Activated naive CD4-positive, alpha-beta T cell treated with anti-CD3 and anti-CD28 coated beads, Interleukin-2, amount 50 U/mL, for 16 hours (primary cell): ENCODE measurements around the gene EHD4.

Source experiments
- DNase-seq: peaks from one replicate; pipeline ENCODE4 v3.0.0-alpha.2; 2020

EHD4 gene

GRCh38 chr15:41955100-41955499, 17.3 kb downstream of the EHD4 start:
- DNase-seq = no peak

- no peak for DNase-seq
Observed at GRCh38 chr15:41954036-41954435, 18.3 kb downstream of the EHD4 start.

- DNase-seq = no peak
Observed at GRCh38 chr15:41952013-41952563, 20.3 kb downstream of the EHD4 start.

- DNase-seq = no peak
Observed at GRCh38 chr15:41951571-41951970, 20.8 kb downstream of the EHD4 start.

GRCh38 chr15:41950489-41950888, 21.9 kb downstream of the EHD4 start:
- no peak for DNase-seq

GRCh38 chr15:41950127-41950483, 22.3 kb downstream of the EHD4 start:
- DNase-seq = no peak

GRCh38 chr15:41949401-41950126, 22.8 kb downstream of the EHD4 start:
- no peak for DNase-seq

GRCh38 chr15:41948490-41948889, 23.9 kb downstream of the EHD4 start:
- no peak for DNase-seq

GRCh38 chr15:41946970-41947369, 25.4 kb downstream of the EHD4 start:
- no peak for DNase-seq

GRCh38 chr15:41945731-41946130, 26.6 kb downstream of the EHD4 start:
- no peak for DNase-seq

GRCh38 chr15:41945221-41945620, 27.1 kb downstream of the EHD4 start:
- DNase-seq = no peak

- no peak for DNase-seq
Observed at GRCh38 chr15:41944313-41944940, 27.9 kb downstream of the EHD4 start.

GRCh38 chr15:41943543-41944312, 28.6 kb downstream of the EHD4 start:
- DNase-seq = no peak

- no peak for DNase-seq
Observed at GRCh38 chr15:41942886-41943285, 29.5 kb downstream of the EHD4 start.

- no peak for DNase-seq
Observed at GRCh38 chr15:41941644-41942415, 30.5 kb downstream of the EHD4 start.

GRCh38 chr15:41940441-41940857, 31.9 kb downstream of the EHD4 start:
- DNase-seq = peak; percentile 45

- no peak for DNase-seq
Observed at GRCh38 chr15:41939986-41940385, 32.4 kb downstream of the EHD4 start.

- DNase-seq = no peak
Observed at GRCh38 chr15:41937568-41937923, 34.8 kb downstream of the EHD4 start.

GRCh38 chr15:41936649-41937567, 35.4 kb downstream of the EHD4 start:
- DNase-seq = peak; percentile 80

GRCh38 chr15:41936155-41936554, 36.2 kb downstream of the EHD4 start:
- no peak for DNase-seq

GRCh38 chr15:41935566-41936020, 36.8 kb downstream of the EHD4 start:
- DNase-seq = no peak

- peak; percentile 64 for DNase-seq
Observed at GRCh38 chr15:41934843-41935242, 37.5 kb downstream of the EHD4 start.
